Neural progenitor cell (in vitro differentiated cells): Measurements from ENCODE around the gene HSPA4.
"Not testable (repeated sequence)": the region's sequence is repeated elsewhere in the genome, so short reads cannot be mapped to it uniquely, and the experiment has no call there.

Experiments
- CTCF ChIP-seq: fragments of 200-600 bp; sonication (generic); IDR thresholded peaks from 2 replicates; pipeline ENCODE4 v1.5.1; 2017; ENCODE audit warnings: antibody characterized with exemption, mild to moderate bottlenecking
- EZH2 ChIP-seq: fragments of 200-600 bp; sonication (generic); IDR thresholded peaks from 2 replicates; pipeline ENCODE4 v1.6.1; 2017; ENCODE audit warnings: antibody characterized with exemption, mild to moderate bottlenecking, moderate library complexity
- EZH2phosphoT487 ChIP-seq: fragments of 200-600 bp; sonication (generic); IDR thresholded peaks from 2 replicates; pipeline ENCODE4 v1.6.1; 2017; ENCODE audit warnings: antibody characterized with exemption

- not testable (repeated sequence) for TF ChIP-seq CTCF, EZH2, EZH2phosphoT487
Measured at GRCh38 chr5:133046560-133046959, 5.3 kb upstream of the HSPA4 start.
